GM10266 (cell line): Measurements from ENCODE around the gene CCDC71L.

Experiments
- DNase-seq: peaks from one replicate; pipeline ENCODE4 v3.0.0; 2012; ENCODE audit errors: extremely low spot score
- CTCF ChIP-seq: IDR thresholded peaks from 2 replicates; pipeline ENCODE4 v1.5.1; 2012; ENCODE audit warnings: mild to moderate bottlenecking, low read depth; ENCODE audit not compliant: control insufficient read depth, insufficient read depth; ENCODE audit errors: missing control alignments

The CCDC71L gene

GRCh38 chr7:106666353-106666752 is 5.4 kb upstream of the CCDC71L start:
- no peak for TF ChIP-seq CTCF
- no peak for DNase-seq

GRCh38 chr7:106664343-106664742 is 3.4 kb upstream of the CCDC71L start:
- DNase-seq, result no peak
- no peak for TF ChIP-seq CTCF

- peak; percentile 90 for TF ChIP-seq CTCF
- DNase-seq, result peak; percentile 91
Observed at GRCh38 chr7:106659963-106660861, 746 bp downstream of the CCDC71L start.

DNA sequence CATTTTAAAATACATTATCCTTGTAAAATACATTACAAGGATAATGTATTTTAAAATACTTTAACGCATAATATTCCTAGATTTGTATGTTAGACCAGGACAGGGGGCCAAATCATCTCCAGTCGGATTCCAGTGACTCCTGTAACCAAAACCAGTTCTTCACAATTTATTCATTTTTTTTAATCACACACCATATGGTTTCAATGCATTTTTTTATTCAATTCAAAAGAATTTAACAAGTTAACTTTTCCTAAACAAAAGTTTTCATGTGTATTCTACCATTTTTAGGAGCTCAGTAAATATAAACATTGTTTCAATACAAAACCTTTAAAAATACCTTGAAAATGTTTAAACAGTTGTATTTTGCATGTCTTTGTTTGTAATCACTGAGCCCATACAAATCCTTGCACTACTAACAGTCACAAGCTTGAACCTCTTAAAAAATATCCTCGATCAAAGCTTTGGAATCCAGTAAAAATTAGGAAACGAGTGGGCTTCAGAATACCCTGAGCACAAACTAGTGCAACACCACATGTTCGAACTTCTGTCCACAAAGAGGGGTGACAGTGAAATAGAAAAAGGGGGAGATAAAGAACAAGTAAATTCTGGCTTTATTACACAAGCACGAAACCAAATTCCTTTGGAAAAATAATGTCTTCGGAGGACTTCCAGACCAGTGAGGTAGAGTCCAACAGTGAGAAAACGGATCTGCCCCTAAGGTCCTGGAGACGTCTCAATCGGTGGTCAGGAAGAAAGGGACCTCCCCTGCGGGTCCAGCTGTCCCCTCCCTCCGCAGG is 1.6 kb downstream of the CCDC71L start:
- DNase-seq, result no peak
- no peak for TF ChIP-seq CTCF

DNA sequence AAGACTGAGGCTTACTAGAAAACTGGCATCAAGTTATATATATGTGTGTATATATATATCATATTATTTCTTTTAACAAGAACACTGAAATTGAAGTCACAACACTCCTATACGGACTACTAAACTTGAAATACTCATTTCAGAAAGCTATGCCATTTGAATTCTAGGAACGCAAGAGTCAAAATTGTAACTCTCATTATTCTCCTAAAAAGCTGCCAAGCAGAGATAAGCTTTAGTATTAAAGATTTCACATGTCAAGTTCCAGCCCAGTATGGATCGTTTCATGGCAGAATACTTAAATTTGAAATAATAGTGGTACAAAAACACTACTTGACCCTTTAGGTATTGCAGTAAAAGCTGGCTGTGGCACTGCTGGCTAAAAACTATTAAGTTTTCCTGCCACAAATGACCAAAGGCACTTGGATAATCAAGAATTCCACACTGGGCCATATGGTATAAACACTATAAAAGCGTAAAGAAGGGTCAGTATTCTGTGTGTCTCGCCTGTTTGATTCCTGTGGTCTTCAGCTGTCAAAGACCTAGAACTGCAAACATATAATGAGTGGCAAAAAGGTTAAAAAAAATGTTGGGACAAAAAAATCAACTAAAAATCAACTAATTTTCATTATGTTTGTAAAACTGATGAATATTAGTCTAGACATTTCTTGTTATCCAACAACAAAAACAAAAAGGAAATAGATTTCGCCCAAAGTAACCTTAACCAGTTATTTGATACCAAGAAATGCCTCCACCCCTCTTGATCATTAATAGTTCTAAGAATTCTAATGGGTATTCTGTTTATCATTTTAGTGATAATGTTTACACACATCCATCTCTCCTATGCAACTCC is 2.4 kb downstream of the CCDC71L start:
- no peak for DNase-seq

More for the DNA sequence above, 2.4 kb downstream of the CCDC71L start:
- no peak for TF ChIP-seq CTCF
